ENCODE data around the gene SNX18. TPM values are rescaled to one million over a fixed set of nuclear protein-coding genes. Genes with fewer than 3 reads are reported as not detected.

SNX18 gene
- total RNA-seq, 2 experiments from 2014 or later: 19.0 to 19.7 TPM

DNA sequence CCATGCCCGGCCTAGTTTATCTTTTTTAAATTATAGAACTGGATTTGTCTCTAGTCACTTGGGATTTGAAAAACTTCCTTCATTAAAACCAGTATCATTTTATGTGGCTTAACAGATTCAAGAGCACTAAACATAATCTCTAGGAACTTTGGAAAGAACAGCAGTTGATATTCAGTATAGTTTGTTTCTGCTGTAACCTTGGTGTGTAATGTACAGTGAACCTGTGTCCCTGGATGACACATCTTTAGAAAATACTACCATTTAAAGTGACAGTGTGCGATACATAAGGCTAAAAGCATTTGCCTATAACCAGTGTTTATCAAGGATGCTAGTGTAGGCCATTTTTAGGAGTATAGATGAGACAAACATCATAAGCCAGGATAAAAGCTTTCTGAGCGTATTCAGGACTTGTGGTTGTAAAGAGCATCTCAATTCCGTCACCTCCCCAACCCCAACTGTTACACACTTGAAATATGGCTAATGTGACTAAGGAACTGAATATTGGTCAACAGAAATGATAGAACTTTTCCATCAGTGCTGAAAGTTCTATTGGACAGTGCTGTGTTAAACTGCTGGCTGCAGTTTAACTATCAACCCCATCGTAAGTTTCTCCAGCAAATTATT is 4.4 kb downstream of the SNX18 start:
- ChIA-PET POLR2A (no interaction called here), CTCF (interaction anchor here (1.0 kb wide), 1 partner anchor 380 kb away, joined by 3 read pairs; no protein-coding TSS in a partner anchor)
- DNase-seq: no peak
- Mint-ChIP-seq H3K27me3 (peaks cover 3% of the 10 kb centered on the region), H3K36me3 (ENCODE audit: low read depth) (peaks cover 39% of the 10 kb centered on the region), H3K4me1 (peaks cover 51% of the 10 kb centered on the region), H3K4me3 (peak overlapping the region; percentile 80), H3K9me3 (no peaks in the 10 kb centered on the region), H3K27ac (no peak overlapping the region)

- ChIA-PET CTCF (interaction anchor here (1.1 kb wide), 2 partner anchors 9 to 11 kb away, joined by 3 read pairs; no protein-coding TSS in a partner anchor), POLR2A (no interaction called here)
- Mint-ChIP-seq H3K27ac (no peak overlapping the region), H3K4me3 (no peak overlapping the region), H3K9me3 (no peaks in the 10 kb centered on the region), H3K4me1 (peaks cover 48% of the 10 kb centered on the region), H3K27me3 (no peaks in the 10 kb centered on the region), H3K36me3 (ENCODE audit: low read depth) (peaks cover 39% of the 10 kb centered on the region)
- no peak for DNase-seq
Observed at GRCh38 chr5:54523534-54523933, 6.0 kb downstream of the SNX18 start.

DNA sequence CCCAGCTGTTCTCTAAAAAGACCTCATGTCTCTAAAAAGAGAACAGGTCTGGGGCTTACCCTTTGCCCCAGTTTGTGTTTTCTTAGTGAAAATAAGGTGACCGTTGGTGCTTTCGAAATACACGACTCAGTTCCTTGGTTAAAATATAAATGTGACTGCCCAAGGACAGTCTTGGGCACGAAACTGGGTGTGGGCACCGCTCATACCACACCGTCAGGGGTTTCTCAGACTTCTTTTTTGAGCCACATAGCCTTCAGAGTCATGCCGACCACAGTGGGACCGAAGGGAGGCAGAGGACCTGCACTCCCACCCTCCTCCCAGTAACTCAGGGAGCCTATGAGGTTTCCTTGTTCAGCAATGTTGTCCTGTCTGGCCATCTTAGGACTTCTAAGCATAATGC is 6.5 kb downstream of the SNX18 start:
- DNase-seq: no peak
- H3K4me3 Mint-ChIP-seq: no peak overlapping the region
- peaks cover 42% of the 10 kb centered on the region for H3K4me1 Mint-ChIP-seq
- H3K9me3 Mint-ChIP-seq: no peaks in the 10 kb centered on the region
- CTCF ChIA-PET: interaction anchor here (1.1 to 1.6 kb wide), 3 partner anchors 9 to 343 kb away, joined by 3 to 4 read pairs (median 3); no protein-coding TSS in a partner anchor
- peaks cover 36% of the 10 kb centered on the region for H3K36me3 Mint-ChIP-seq (ENCODE audit: low read depth)
- POLR2A ChIA-PET: no interaction called here
- no peak overlapping the region for H3K27ac Mint-ChIP-seq
- H3K27me3 Mint-ChIP-seq: no peaks in the 10 kb centered on the region

- no peaks in the 10 kb centered on the region for H3K27me3 Mint-ChIP-seq
- H3K4me3 Mint-ChIP-seq: no peak overlapping the region
- ChIA-PET CTCF (interaction anchor here (0.7 to 1.6 kb wide), 4 partner anchors 8 to 342 kb away, joined by 3 to 4 read pairs (median 3); no protein-coding TSS in a partner anchor), POLR2A (no interaction called here)
- no peak for DNase-seq
- no peaks in the 10 kb centered on the region for H3K9me3 Mint-ChIP-seq
- no peak overlapping the region for H3K27ac Mint-ChIP-seq
- peaks cover 36% of the 10 kb centered on the region for H3K4me1 Mint-ChIP-seq
- H3K36me3 Mint-ChIP-seq (ENCODE audit: low read depth): peaks cover 30% of the 10 kb centered on the region
Observed at GRCh38 chr5:54524704-54525103, 7.1 kb downstream of the SNX18 start.

GRCh38 chr5:54525261-54525660 is 7.7 kb downstream of the SNX18 start:
- Mint-ChIP-seq H3K27me3 (no peaks in the 10 kb centered on the region), H3K27ac (no peak overlapping the region), H3K9me3 (no peaks in the 10 kb centered on the region), H3K4me1 (peaks cover 33% of the 10 kb centered on the region), H3K36me3 (ENCODE audit: low read depth) (peaks cover 27% of the 10 kb centered on the region), H3K4me3 (no peak overlapping the region)
- POLR2A ChIA-PET: no interaction called here
- CTCF ChIA-PET: interaction anchor here (0.7 to 1.6 kb wide), 3 partner anchors 198 to 342 kb away, joined by 3 to 4 read pairs (median 3); no protein-coding TSS in a partner anchor
- DNase-seq: no peak

- no peak overlapping the region for H3K27ac Mint-ChIP-seq
- H3K4me3 Mint-ChIP-seq: no peak overlapping the region
- no peaks in the 10 kb centered on the region for H3K9me3 Mint-ChIP-seq
- ChIA-PET CTCF (interaction anchor here (1.3 to 1.6 kb wide), 2 partner anchors 319 to 341 kb away, joined by 3 to 4 read pairs; no protein-coding TSS in a partner anchor), POLR2A (no interaction called here)
- H3K27me3 Mint-ChIP-seq: no peaks in the 10 kb centered on the region
- H3K4me1 Mint-ChIP-seq: peaks cover 31% of the 10 kb centered on the region
- H3K36me3 Mint-ChIP-seq (ENCODE audit: low read depth): peaks cover 23% of the 10 kb centered on the region
- no peak for DNase-seq
Observed at GRCh38 chr5:54525692-54526091, 8.1 kb downstream of the SNX18 start.

DNA sequence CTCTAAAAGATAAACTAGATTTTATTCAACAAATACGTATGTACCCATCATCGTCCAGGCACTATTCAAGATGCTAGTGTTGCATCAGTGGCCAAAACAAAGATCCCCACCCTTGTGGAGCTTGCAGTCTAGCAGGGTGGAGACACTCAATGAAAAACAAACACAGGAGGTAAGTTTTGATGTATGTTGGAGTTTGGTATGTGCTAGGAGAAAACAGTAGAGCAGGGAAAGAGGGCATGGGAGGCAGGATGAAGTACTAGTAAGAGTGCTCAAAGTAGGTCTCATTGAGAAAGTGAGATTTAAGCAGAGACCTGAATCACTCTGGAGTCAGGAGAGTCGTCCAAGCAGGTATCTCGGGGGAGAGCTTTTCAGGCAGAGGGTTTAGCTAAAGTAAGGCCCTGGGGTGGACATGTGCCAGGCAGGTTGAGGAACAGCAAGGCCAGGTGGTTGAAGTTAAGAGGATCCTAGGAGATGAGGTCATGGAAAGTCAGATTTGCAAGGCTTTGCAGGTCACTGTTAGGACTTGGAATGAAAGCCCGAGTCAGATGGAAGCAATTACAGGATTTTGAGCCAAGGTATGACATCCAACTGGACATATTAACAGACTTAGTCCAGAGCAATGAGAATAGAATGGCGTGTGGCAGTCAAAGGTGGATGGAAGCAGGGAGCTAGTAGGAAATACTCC is 9.2 kb downstream of the SNX18 start:
- no peaks in the 10 kb centered on the region for H3K27me3 Mint-ChIP-seq
- H3K27ac Mint-ChIP-seq: no peak overlapping the region
- ChIA-PET CTCF (interaction anchor here (1.4 to 1.9 kb wide), 4 partner anchors 9 to 318 kb away, joined by 3 to 10 read pairs (median 5); partner anchors contain the start of gene SNX18), POLR2A (no interaction called here)
- DNase-seq: no peak
- peaks cover 25% of the 10 kb centered on the region for H3K36me3 Mint-ChIP-seq (ENCODE audit: low read depth)
- H3K4me1 Mint-ChIP-seq: peaks cover 31% of the 10 kb centered on the region
- H3K4me3 Mint-ChIP-seq: no peak overlapping the region
- no peaks in the 10 kb centered on the region for H3K9me3 Mint-ChIP-seq

DNA sequence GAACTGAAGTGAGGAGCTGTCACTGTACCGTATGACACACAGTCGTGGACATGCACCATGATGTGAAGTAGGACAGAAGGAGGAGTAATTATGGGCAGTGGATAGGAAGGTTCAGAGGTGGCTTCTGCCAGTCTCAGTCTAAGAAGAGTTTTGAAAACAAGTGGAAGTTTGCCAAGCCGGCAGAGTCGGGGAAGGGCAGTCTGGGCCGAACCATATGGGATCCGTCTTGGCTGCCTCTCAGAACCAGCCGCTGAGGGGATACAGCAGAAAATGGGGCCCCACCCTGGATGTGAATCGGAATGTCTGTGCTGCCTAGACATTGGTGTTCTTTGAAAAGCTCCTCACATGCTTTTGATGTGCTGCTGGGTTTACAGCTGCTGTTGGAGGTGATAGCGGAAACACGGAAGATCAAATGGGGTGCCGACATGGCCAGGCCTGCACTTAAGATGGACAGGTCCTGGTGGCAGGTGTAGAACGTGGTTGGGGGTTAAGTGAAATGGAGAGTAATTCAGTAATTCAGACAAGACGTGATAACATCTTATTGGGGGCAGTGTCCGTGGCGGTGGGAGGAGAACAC is 11.2 kb downstream of the SNX18 start:
- no peak overlapping the region for H3K4me3 Mint-ChIP-seq
- H3K9me3 Mint-ChIP-seq: no peaks in the 10 kb centered on the region
- no peak for DNase-seq
- no peak overlapping the region for H3K27ac Mint-ChIP-seq
- H3K4me1 Mint-ChIP-seq: peaks cover 24% of the 10 kb centered on the region
- ChIA-PET CTCF (interaction anchor here (1.1 to 1.9 kb wide), 3 partner anchors 10 to 316 kb away, joined by 3 to 10 read pairs (median 6); partner anchors contain the start of gene SNX18), POLR2A (no interaction called here)
- no peaks in the 10 kb centered on the region for H3K27me3 Mint-ChIP-seq
- H3K36me3 Mint-ChIP-seq (ENCODE audit: low read depth): peaks cover 14% of the 10 kb centered on the region

DNA sequence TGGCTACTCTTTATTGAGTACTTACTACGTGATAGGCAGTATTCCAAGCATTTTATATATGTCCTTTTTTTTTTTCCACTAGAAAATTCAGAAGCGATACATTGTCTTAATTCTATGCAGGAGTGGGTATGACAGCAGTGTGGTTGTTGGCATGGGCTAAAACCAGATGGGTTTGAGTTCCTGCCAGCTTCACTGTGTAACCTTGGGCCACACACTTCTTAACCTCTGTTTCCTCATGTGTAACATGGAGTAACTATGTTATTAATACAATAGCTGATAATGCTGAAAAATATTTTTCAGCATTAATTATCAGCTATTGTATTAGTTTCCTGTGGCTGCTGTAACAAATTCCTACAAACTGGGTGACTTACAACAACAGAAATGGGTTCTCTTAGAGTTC is 12.0 kb downstream of the SNX18 start:
- H3K4me1 Mint-ChIP-seq: peaks cover 31% of the 10 kb centered on the region
- ChIA-PET POLR2A (no interaction called here), CTCF (interaction anchor here (1.1 kb wide), 1 partner anchor 69 kb away, joined by 3 read pairs; no protein-coding TSS in a partner anchor)
- no peaks in the 10 kb centered on the region for H3K9me3 Mint-ChIP-seq
- no peak for DNase-seq
- peaks cover 14% of the 10 kb centered on the region for H3K36me3 Mint-ChIP-seq (ENCODE audit: low read depth)
- H3K27me3 Mint-ChIP-seq: no peaks in the 10 kb centered on the region
- no peak overlapping the region for H3K27ac Mint-ChIP-seq
- no peak overlapping the region for H3K4me3 Mint-ChIP-seq

DNA sequence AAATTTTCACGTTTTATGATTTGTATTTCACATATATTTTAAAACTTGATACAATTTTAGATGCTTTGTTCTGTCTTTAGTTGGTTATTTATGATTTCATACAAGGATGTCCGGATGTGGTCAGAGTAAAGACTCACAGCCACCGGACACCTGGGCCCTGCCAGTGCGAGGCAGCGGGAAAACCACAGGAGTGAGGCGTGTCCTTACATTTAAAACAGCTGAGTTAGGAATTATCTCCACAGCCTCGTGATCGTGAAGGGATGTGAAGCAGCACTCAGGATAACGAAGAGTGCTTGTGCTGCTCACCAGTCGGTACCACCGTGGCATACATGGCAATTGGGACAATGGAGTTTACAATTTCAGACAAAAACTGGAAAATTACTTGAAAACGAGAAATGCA is 14.0 kb downstream of the SNX18 start:
- Mint-ChIP-seq H3K36me3 (ENCODE audit: low read depth) (peaks cover 22% of the 10 kb centered on the region), H3K27me3 (no peaks in the 10 kb centered on the region), H3K4me3 (no peak overlapping the region), H3K27ac (no peak overlapping the region), H3K4me1 (peaks cover 29% of the 10 kb centered on the region), H3K9me3 (no peaks in the 10 kb centered on the region)
- no peak for DNase-seq
- POLR2A ChIA-PET: no interaction called here
- CTCF ChIA-PET: no interaction called here

DNA sequence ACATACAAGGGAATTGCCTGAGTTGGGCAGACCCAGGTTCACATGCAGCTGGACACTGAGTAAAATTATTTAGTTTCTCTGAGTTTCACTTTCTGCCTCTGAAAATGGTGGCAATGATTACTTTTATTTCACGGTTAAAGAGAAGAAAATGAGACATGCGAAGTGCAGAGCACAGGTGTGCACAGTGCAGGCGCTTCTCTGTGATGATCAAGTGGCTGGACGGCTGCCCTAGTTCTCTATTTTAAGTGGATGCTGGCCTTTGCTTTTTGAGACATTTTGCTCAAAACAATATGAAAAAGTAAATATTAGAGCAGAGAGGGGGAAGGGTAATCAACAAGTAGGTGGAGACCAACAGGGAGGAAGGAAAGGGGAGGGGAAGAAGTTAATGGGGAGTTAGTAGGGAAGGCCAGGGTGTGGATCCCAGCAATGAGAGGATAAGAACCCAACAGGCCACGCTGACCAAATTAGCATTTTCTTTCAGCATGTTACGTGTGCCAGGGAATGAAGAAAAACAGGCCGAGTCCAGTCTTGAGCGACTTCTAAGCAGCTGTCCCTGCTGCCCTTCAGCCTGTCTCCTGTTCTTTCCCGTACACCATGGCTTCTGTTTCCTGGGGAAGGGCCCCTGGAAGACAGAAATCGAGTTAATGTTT is 16.1 kb downstream of the SNX18 start:
- Mint-ChIP-seq H3K36me3 (ENCODE audit: low read depth) (peaks cover 26% of the 10 kb centered on the region), H3K9me3 (no peaks in the 10 kb centered on the region), H3K4me3 (no peak overlapping the region), H3K4me1 (peaks cover 29% of the 10 kb centered on the region), H3K27ac (no peak overlapping the region), H3K27me3 (no peaks in the 10 kb centered on the region)
- DNase-seq: no peak
- CTCF ChIA-PET: interaction anchor here (0.7 to 1.0 kb wide), 2 partner anchors 10 to 491 kb away, joined by 3 read pairs; no protein-coding TSS in a partner anchor
- POLR2A ChIA-PET: no interaction called here

DNA sequence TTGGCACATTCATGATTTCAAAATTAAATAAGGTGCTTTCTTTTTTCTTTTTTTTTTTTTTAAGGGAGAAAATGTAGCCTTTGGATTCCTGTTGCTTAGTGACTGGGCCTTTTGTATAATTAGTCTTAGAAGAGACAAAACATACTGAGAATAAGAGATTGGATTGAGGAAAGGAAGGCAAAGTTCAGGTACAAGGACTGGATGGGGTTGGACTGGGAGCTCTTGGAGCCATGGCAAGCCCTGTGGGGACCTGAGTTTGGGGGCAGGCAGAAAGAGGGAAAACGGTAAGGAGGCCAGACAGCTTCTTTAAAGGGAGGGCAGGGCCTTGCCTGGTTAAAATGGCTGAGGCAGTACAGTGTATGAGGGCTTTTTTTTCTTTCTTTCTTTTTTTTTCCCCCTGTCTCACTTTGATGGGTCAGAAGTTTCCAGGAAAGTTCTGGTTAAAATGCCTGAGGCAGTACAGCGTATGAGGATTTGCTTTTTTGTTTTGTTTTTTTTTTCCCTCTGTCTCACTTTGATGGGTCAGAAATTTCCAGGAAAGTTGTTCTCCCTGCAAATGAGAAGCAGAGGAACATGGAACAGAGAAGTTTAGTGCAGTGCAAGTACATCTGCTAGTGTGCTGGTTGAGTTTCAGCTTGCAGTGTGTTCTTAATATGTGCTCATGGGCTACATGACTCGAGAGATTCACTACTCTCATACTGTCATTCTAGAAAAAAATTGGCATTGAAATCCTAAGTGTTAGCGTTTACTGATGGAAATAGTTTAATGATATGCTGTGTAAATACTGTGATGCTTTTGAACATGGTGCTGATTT is 16.8 kb downstream of the SNX18 start:
- no peak overlapping the region for H3K27ac Mint-ChIP-seq
- H3K4me1 Mint-ChIP-seq: peaks cover 29% of the 10 kb centered on the region
- ChIA-PET POLR2A (no interaction called here), CTCF (interaction anchor here (0.7 to 1.0 kb wide), 2 partner anchors 11 to 490 kb away, joined by 3 read pairs; no protein-coding TSS in a partner anchor)
- no peaks in the 10 kb centered on the region for H3K9me3 Mint-ChIP-seq
- no peak for DNase-seq
- no peaks in the 10 kb centered on the region for H3K27me3 Mint-ChIP-seq
- peaks cover 26% of the 10 kb centered on the region for H3K36me3 Mint-ChIP-seq (ENCODE audit: low read depth)
- no peak overlapping the region for H3K4me3 Mint-ChIP-seq
